Astrocyte (in vitro differentiated cells and primary cell): ENCODE results near the gene PRKCE. TPM values are rescaled to one million over a fixed set of nuclear protein-coding genes. Genes with fewer than 3 reads are reported as not detected.

Experiments
- DNase-seq: peaks from one replicate; pipeline ENCODE4 v3.0.0-alpha.2; 2010; ENCODE audit warnings: low read depth
- FAIRE-seq: peaks from 2 replicates; lab custom pipeline; 2011; peaks lifted over from hg19 to GRCh38; lab: Jason Lieb, UNC
- H2AFZ ChIP-seq: 2 replicates; pipeline ENCODE4 v1.6.0; 2012; ENCODE audit warnings: low read depth, low read length, inconsistent platforms
- H3K27ac ChIP-seq: 2 replicates; pipeline ENCODE4 v1.5.1; 2011; ENCODE audit warnings: low read depth, low read length, inconsistent platforms
- H3K27me3 ChIP-seq: 2 replicates; pipeline ENCODE4 v1.6.0; 2011; ENCODE audit warnings: low read length, inconsistent platforms; ENCODE audit not compliant: insufficient read depth
- H3K36me3 ChIP-seq: 2 replicates; pipeline ENCODE4 v1.5.1; 2011; ENCODE audit warnings: low read length, inconsistent platforms; ENCODE audit not compliant: insufficient read depth
- H3K4me1 ChIP-seq: 2 replicates; pipeline ENCODE4 v1.5.1; 2011; ENCODE audit warnings: low read length, inconsistent platforms; ENCODE audit not compliant: insufficient read depth
- H3K4me2 ChIP-seq: 2 replicates; pipeline ENCODE4 v1.6.0; 2012; ENCODE audit warnings: low read length, inconsistent platforms
- H3K4me3 ChIP-seq: 2 replicates; pipeline ENCODE4 v1.5.1; 2011; ENCODE audit warnings: low read depth, mild to moderate bottlenecking, low read length, inconsistent platforms; ENCODE audit not compliant: insufficient read depth
- H3K79me2 ChIP-seq: 2 replicates; pipeline ENCODE4 v1.6.0; 2012; ENCODE audit warnings: mild to moderate bottlenecking, low read length, inconsistent platforms; ENCODE audit not compliant: insufficient read depth
- H3K9ac ChIP-seq: 2 replicates; pipeline ENCODE4 v1.6.0; 2012; ENCODE audit warnings: mild to moderate bottlenecking, low read length, inconsistent platforms
- H3K9me3 ChIP-seq: 2 replicates; pipeline ENCODE4 v1.5.1; 2012; ENCODE audit warnings: low read depth, mild to moderate bottlenecking, low read length, inconsistent platforms; ENCODE audit not compliant: insufficient read depth
- H4K20me1 ChIP-seq: 2 replicates; pipeline ENCODE4 v1.6.0; 2012; ENCODE audit warnings: low read length, inconsistent platforms; ENCODE audit not compliant: insufficient read depth
- H3K27ac Mint-ChIP-seq: one replicate; pipeline ENCODE4 v1.8.0; 2021; ENCODE audit warnings: mild to moderate bottlenecking, mixed read lengths; ENCODE audit not compliant: unreplicated experiment
- H3K27me3 Mint-ChIP-seq: one replicate; pipeline ENCODE4 v1.8.0; 2021; ENCODE audit warnings: low read depth, mixed read lengths; ENCODE audit not compliant: unreplicated experiment
- H3K36me3 Mint-ChIP-seq: one replicate; pipeline ENCODE4 v1.8.0; 2021; ENCODE audit warnings: low read depth, mixed read lengths; ENCODE audit not compliant: unreplicated experiment
- H3K4me1 Mint-ChIP-seq: one replicate; pipeline ENCODE4 v1.8.0; 2021; ENCODE audit warnings: low read depth, mixed read lengths; ENCODE audit not compliant: unreplicated experiment
- H3K4me3 Mint-ChIP-seq: one replicate; pipeline ENCODE4 v1.8.0; 2021; ENCODE audit warnings: mild to moderate bottlenecking, moderate library complexity, mixed read lengths; ENCODE audit not compliant: unreplicated experiment
- H3K9me3 Mint-ChIP-seq: one replicate; pipeline ENCODE4 v1.8.0; 2021; ENCODE audit warnings: mild to moderate bottlenecking, mixed read lengths; ENCODE audit not compliant: unreplicated experiment
- CTCF ChIP-seq: IDR thresholded peaks from 2 replicates; pipeline ENCODE4 v1.5.1; 2011; ENCODE audit warnings: low read depth, mild to moderate bottlenecking, inconsistent platforms, low read length, moderate library complexity; ENCODE audit not compliant: insufficient read depth
- EZH2 ChIP-seq: IDR thresholded peaks from 2 replicates; pipeline ENCODE4 v1.6.1; 2012; ENCODE audit warnings: mild to moderate bottlenecking, low read length, inconsistent platforms; ENCODE audit not compliant: insufficient read depth
- total RNA-seq: library from RNA; stranded (reverse); gene quantifications from 2 replicates; pipeline ENCODE4 v1.2.1, GENCODE V29; 2021

Gene PRKCE
- total RNA-seq, 1 donor from 2014 or later: 12.8 TPM

GRCh38 chr2:46000660-46001059 lies 349.2 kb downstream of the PRKCE start:
- H3K9me3 ChIP-seq: no peaks in the 10 kb centered on the region
- no peaks in the 10 kb centered on the region for H3K79me2 ChIP-seq
- H3K4me2 ChIP-seq: no peak overlapping the region
- TF ChIP-seq CTCF (no peak), EZH2 (no peak)
- Mint-ChIP-seq H3K4me1 (peaks cover 12% of the 10 kb centered on the region), H3K9me3 (no peaks in the 10 kb centered on the region), H3K36me3 (peaks cover 9% of the 10 kb centered on the region), H3K4me3 (no peak overlapping the region), H3K27ac (no peak overlapping the region), H3K27me3 (no peaks in the 10 kb centered on the region)
- no peaks in the 10 kb centered on the region for H3K4me1 ChIP-seq
- H2AFZ ChIP-seq: no peak overlapping the region
- no peak for DNase-seq
- no peaks in the 10 kb centered on the region for H3K36me3 ChIP-seq
- no peak overlapping the region for H3K4me3 ChIP-seq
- H3K27ac ChIP-seq: no peak overlapping the region
- no peaks in the 10 kb centered on the region for H4K20me1 ChIP-seq
- H3K9ac ChIP-seq: no peak overlapping the region
- no peak for FAIRE-seq
- H3K27me3 ChIP-seq: no peaks in the 10 kb centered on the region

- no peak overlapping the region for H3K27ac Mint-ChIP-seq
- DNase-seq: no peak
Measured at GRCh38 chr2:46001290-46001689, 349.8 kb downstream of the PRKCE start.

GRCh38 chr2:46001741-46002506 lies 350.4 kb downstream of the PRKCE start:
- DNase-seq: peak; percentile 87
- no peaks in the 10 kb centered on the region for H3K27me3 ChIP-seq
- no peaks in the 10 kb centered on the region for H4K20me1 ChIP-seq
- no peaks in the 10 kb centered on the region for H3K9me3 ChIP-seq
- peaks cover 12% of the 10 kb centered on the region for H3K4me1 Mint-ChIP-seq
- H3K9ac ChIP-seq: no peak overlapping the region
- no peak overlapping the region for H2AFZ ChIP-seq
- H3K27ac Mint-ChIP-seq: no peak overlapping the region
- H3K27me3 Mint-ChIP-seq: peaks cover 4% of the 10 kb centered on the region
- no peaks in the 10 kb centered on the region for H3K4me1 ChIP-seq
- peaks cover 14% of the 10 kb centered on the region for H3K36me3 Mint-ChIP-seq
- H3K4me3 Mint-ChIP-seq: no peak overlapping the region
- H3K36me3 ChIP-seq: no peaks in the 10 kb centered on the region
- FAIRE-seq: no peak
- H3K4me3 ChIP-seq: no peak overlapping the region
- no peaks in the 10 kb centered on the region for H3K9me3 Mint-ChIP-seq
- TF ChIP-seq EZH2: no peak
- no peak for TF ChIP-seq CTCF
- H3K27ac ChIP-seq: no peak overlapping the region
- no peaks in the 10 kb centered on the region for H3K79me2 ChIP-seq
- H3K4me2 ChIP-seq: no peak overlapping the region

More at GRCh38 chr2:46001290-46001689, 349.8 kb downstream of the PRKCE start:
- Histone ChIP-seq H3K9ac (no peak overlapping the region), H3K27me3 (no peaks in the 10 kb centered on the region), H3K4me3 (no peak overlapping the region), H3K4me2 (no peak overlapping the region), H2AFZ (no peak overlapping the region), H4K20me1 (no peaks in the 10 kb centered on the region), H3K36me3 (no peaks in the 10 kb centered on the region), H3K4me1 (no peaks in the 10 kb centered on the region), H3K79me2 (no peaks in the 10 kb centered on the region), H3K27ac (no peak overlapping the region), H3K9me3 (no peaks in the 10 kb centered on the region)
- TF ChIP-seq EZH2: no peak
- Mint-ChIP-seq H3K4me1 (peaks cover 12% of the 10 kb centered on the region), H3K36me3 (peaks cover 9% of the 10 kb centered on the region), H3K27me3 (peaks cover 2% of the 10 kb centered on the region), H3K4me3 (no peak overlapping the region), H3K9me3 (no peaks in the 10 kb centered on the region)
- no peak for FAIRE-seq
